Inflammatory macrophage treated with lipopolysaccharide for 1 hour (primary cell): ENCODE measurements around the gene RALBP1.
A peak's percentile ranks its signal among the peaks of the same experiment; 100 is the strongest.

Source experiments
- DNase-seq, 2 donors: peaks; one replicate each; pipeline ENCODE4 v3.0.0-alpha.2; 2020 to 2022

Gene RALBP1

GRCh38 chr18:9513971-9514512 is 38.7 kb downstream of the RALBP1 start:
- DNase-seq = no peak

- peak; percentile 26 to 78 for DNase-seq
Measured at GRCh38 chr18:9516437-9517064, 41.2 kb downstream of the RALBP1 start.

GRCh38 chr18:9517869-9518268 is 42.6 kb downstream of the RALBP1 start:
- DNase-seq = no peak

- no peak for DNase-seq
Measured at GRCh38 chr18:9519399-9519798, 44.1 kb downstream of the RALBP1 start.

GRCh38 chr18:9520666-9521065 is 45.4 kb downstream of the RALBP1 start:
- no peak for DNase-seq

GRCh38 chr18:9521770-9522169 is 46.5 kb downstream of the RALBP1 start:
- no peak for DNase-seq

GRCh38 chr18:9522952-9523351 is 47.6 kb downstream of the RALBP1 start:
- no peak for DNase-seq

- no peak for DNase-seq
Measured at GRCh38 chr18:9526458-9526857, 51.1 kb downstream of the RALBP1 start.

GRCh38 chr18:9530226-9531009 is 55.1 kb downstream of the RALBP1 start:
- peak; percentile 29 to 66 for DNase-seq

- no peak for DNase-seq
Measured at GRCh38 chr18:9531791-9532410, 56.6 kb downstream of the RALBP1 start.

GRCh38 chr18:9534844-9535243 is 59.5 kb downstream of the RALBP1 start:
- no peak for DNase-seq

GRCh38 chr18:9535430-9535991 is 60.2 kb downstream of the RALBP1 start:
- no peak for DNase-seq

GRCh38 chr18:9536354-9537152 is 61.2 kb downstream of the RALBP1 start:
- no peak for DNase-seq

- DNase-seq = no peak
Measured at GRCh38 chr18:9537677-9538076, 62.4 kb downstream of the RALBP1 start.

GRCh38 chr18:9539283-9539682 is 64.0 kb downstream of the RALBP1 start:
- DNase-seq = no peak

GRCh38 chr18:9539938-9540337 is 64.6 kb downstream of the RALBP1 start:
- no peak for DNase-seq

- no peak for DNase-seq
Measured at GRCh38 chr18:9542924-9543323, 67.6 kb downstream of the RALBP1 start.

GRCh38 chr18:9545029-9545428 is 69.7 kb downstream of the RALBP1 start:
- no peak for DNase-seq

- no peak for DNase-seq
Measured at GRCh38 chr18:9546468-9546867, 71.2 kb downstream of the RALBP1 start.

GRCh38 chr18:9547782-9548181 is 72.5 kb downstream of the RALBP1 start:
- no peak for DNase-seq

- no peak for DNase-seq
Measured at GRCh38 chr18:9549405-9549804, 74.1 kb downstream of the RALBP1 start.

GRCh38 chr18:9550429-9550828 is 75.1 kb downstream of the RALBP1 start:
- no peak for DNase-seq

- DNase-seq = no peak
Measured at GRCh38 chr18:9552191-9552590, 76.9 kb downstream of the RALBP1 start.
